HL-60 (cell line): ENCODE measurements around the gene SPAG7.

Experiments used
- DNase-seq, 2 experiments: peaks; one replicate each; pipeline ENCODE4 v3.0.0-alpha.2; 2010 to 2020; ENCODE audit warnings: low read depth in 1 of 2, low spot score in 1 of 2
- H3K27ac ChIP-seq: fragments of 250-450 bp; sonication (Bioruptor Pico); replicated peaks from 2 replicates; pipeline ENCODE4 v1.5.1; 2020; ENCODE audit warnings: mild to moderate bottlenecking, moderate library complexity
- H3K27me3 ChIP-seq: fragments of 250-450 bp; sonication (Bioruptor Pico); 2 replicates; pipeline ENCODE4 v1.5.1; 2021; ENCODE audit warnings: mild to moderate bottlenecking, moderate library complexity; ENCODE audit not compliant: insufficient read depth, poor library complexity, severe bottlenecking
- H3K4me3 ChIP-seq: replicated peaks from 2 replicates; pipeline ENCODE4 v1.5.1; 2011; ENCODE audit warnings: mild to moderate bottlenecking, control low read depth, low read length; ENCODE audit not compliant: insufficient read depth
- GABPA ChIP-seq: IDR thresholded peaks from 2 replicates; pipeline ENCODE4 v1.6.1; 2012; ENCODE audit warnings: low read depth
- POLR2AphosphoS5 ChIP-seq: IDR thresholded peaks from 2 replicates; pipeline ENCODE4 v1.6.1; 2012; ENCODE audit warnings: low read depth
- SPI1 ChIP-seq: IDR thresholded peaks from 2 replicates; pipeline ENCODE4 v1.6.1; 2012; ENCODE audit warnings: low read depth, mild to moderate bottlenecking, borderline replicate concordance
- TF ChIP-seq, protein P1 (sequence below): IDR thresholded peaks from 2 replicates; pipeline ENCODE4 v1.6.1; 2012; ENCODE audit warnings: low read depth; ENCODE audit not compliant: insufficient replicate concordance
- TF ChIP-seq, protein P2 (sequence below): IDR thresholded peaks from one replicate; pipeline ENCODE4 v1.5.1; 2011; ENCODE audit warnings: low read length, control low read depth, inconsistent platforms; ENCODE audit not compliant: insufficient read depth

Gene SPAG7

DNA sequence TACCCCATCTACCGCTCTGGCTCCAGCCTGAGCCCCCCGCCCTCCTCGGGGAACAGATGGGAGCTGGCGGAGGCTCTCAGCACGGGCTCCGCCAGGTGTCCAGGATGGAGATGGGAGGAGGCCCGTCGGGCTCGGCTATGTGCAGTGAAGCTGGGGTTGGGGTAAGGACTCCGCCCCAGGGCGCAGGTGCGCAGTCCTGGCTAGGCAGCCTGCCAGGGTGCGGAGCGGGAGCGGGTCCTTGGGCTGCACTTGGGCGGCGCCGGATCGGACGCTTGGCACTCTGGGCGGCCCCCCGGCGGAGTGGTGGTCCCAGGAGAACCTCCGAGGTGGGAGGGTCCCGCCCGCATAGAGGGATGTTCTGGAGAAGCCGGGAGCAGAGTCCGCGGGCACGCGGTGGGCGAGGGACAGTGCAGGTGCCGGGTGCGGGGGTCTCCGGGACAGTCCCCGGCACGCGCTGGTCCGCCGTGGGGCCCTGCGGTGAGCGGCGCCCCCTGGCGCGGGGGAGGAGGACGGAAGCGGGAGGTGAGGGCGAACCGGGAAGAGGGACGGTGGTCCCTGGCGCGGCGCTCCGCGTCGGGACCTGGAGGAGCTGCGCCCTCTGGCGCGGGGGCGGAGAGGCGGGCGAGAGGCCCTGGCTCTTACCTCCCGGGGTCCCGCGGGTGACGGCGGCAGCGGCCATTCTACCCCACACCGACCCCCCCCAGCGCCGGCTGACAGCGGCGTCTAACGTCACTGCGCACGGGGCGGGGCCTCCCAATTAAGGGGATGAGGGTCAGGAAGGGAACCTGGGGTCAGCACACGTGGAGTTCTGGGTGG lies 19.5 kb upstream of the SPAG7 start, which contains the start of gene CAMTA2:
Gene CAMTA2 (minus strand): TSS at position 725 of the 816 bp plus-strand sequence. CDS start 1,453 bp downstream, outside the sequence.
- Histone ChIP-seq H3K4me3 (peak within 1 kb of the TSS; percentile 69), H3K27ac (peak within 1 kb of the TSS; percentile 55), H3K27me3 (no peaks in the 10 kb centered on the region)
- peak; percentile 73 to 79 for DNase-seq
- TF ChIP-seq, protein P1, sequence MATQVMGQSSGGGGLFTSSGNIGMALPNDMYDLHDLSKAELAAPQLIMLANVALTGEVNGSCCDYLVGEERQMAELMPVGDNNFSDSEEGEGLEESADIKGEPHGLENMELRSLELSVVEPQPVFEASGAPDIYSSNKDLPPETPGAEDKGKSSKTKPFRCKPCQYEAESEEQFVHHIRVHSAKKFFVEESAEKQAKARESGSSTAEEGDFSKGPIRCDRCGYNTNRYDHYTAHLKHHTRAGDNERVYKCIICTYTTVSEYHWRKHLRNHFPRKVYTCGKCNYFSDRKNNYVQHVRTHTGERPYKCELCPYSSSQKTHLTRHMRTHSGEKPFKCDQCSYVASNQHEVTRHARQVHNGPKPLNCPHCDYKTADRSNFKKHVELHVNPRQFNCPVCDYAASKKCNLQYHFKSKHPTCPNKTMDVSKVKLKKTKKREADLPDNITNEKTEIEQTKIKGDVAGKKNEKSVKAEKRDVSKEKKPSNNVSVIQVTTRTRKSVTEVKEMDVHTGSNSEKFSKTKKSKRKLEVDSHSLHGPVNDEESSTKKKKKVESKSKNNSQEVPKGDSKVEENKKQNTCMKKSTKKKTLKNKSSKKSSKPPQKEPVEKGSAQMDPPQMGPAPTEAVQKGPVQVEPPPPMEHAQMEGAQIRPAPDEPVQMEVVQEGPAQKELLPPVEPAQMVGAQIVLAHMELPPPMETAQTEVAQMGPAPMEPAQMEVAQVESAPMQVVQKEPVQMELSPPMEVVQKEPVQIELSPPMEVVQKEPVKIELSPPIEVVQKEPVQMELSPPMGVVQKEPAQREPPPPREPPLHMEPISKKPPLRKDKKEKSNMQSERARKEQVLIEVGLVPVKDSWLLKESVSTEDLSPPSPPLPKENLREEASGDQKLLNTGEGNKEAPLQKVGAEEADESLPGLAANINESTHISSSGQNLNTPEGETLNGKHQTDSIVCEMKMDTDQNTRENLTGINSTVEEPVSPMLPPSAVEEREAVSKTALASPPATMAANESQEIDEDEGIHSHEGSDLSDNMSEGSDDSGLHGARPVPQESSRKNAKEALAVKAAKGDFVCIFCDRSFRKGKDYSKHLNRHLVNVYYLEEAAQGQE: no peak
- no peak for TF ChIP-seq POLR2AphosphoS5
- TF ChIP-seq, protein P2, sequence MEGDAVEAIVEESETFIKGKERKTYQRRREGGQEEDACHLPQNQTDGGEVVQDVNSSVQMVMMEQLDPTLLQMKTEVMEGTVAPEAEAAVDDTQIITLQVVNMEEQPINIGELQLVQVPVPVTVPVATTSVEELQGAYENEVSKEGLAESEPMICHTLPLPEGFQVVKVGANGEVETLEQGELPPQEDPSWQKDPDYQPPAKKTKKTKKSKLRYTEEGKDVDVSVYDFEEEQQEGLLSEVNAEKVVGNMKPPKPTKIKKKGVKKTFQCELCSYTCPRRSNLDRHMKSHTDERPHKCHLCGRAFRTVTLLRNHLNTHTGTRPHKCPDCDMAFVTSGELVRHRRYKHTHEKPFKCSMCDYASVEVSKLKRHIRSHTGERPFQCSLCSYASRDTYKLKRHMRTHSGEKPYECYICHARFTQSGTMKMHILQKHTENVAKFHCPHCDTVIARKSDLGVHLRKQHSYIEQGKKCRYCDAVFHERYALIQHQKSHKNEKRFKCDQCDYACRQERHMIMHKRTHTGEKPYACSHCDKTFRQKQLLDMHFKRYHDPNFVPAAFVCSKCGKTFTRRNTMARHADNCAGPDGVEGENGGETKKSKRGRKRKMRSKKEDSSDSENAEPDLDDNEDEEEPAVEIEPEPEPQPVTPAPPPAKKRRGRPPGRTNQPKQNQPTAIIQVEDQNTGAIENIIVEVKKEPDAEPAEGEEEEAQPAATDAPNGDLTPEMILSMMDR: no peak
- TF ChIP-seq SPI1: no peak
- TF ChIP-seq GABPA: no peak

DNA sequence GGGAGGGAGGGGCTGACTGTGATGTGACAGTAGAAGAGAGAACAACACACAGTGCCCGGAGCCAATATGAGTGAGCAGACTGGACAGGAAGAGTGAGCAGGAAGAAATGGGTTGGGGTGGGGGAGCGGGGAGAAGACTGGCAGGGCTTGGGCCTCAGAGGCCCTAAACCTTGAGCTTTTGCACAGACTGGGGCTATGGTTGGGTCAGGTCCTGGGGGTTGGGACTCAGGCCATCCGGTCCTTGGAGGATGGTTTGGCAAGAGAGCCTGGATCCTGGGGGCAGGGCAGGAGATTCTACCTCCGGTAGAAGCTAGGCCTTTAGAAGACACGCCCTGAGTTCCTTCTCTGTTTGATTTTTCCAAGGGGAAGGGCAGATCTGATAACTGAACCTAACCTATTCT lies 18.8 kb upstream of the SPAG7 start:
- TF ChIP-seq, protein P2: no peak
- no peak for TF ChIP-seq GABPA
- TF ChIP-seq POLR2AphosphoS5: no peak
- TF ChIP-seq SPI1: no peak
- TF ChIP-seq, protein P1: no peak
- Histone ChIP-seq H3K27me3 (no peaks in the 10 kb centered on the region), H3K27ac (no peak overlapping the region; the same call in 1 of the 2 replicates), H3K4me3 (peak overlapping the region; percentile 69)
- DNase-seq: no peak

DNA sequence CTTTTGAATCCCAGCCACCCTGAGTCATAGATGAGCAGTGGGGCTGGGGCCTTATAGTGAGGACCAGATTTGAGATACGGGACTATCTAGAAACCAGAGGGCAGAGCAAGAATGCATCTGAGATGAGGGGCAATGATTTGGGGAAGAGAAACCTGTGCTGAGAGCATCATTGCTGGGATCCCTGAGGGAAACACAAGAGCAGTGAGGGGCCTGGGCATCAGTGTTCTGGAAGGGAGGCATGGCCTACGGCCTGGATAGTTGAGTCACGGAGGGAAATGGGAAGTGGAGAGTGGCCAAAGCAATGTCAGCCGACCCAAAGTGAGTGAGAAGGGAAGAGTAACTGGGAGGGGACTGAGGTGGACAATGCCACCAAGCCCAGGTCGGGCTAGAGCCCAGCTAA lies 14.7 kb upstream of the SPAG7 start:
- DNase-seq: no peak
- Histone ChIP-seq H3K27me3 (no peaks in the 10 kb centered on the region), H3K4me3 (no peak overlapping the region), H3K27ac (no peak overlapping the region)
- no peak for TF ChIP-seq SPI1
- TF ChIP-seq, protein P2: no peak
- no peak for TF ChIP-seq GABPA
- TF ChIP-seq, protein P1: no peak
